Glutamatergic neuron (in vitro differentiated cells): ENCODE measurements around the gene NCK2. TPM values are rescaled to one million over a fixed set of nuclear protein-coding genes. Genes with fewer than 3 reads are reported as not detected.

Experiments used
- DNase-seq: peaks from one replicate; pipeline ENCODE4 v3.0.0; 2022
- H3K27ac Mint-ChIP-seq: one replicate; pipeline ENCODE4 v1.8.0; 2020; ENCODE audit warnings: mild to moderate bottlenecking, mixed read lengths, inconsistent platforms; ENCODE audit not compliant: unreplicated experiment
- H3K27me3 Mint-ChIP-seq: one replicate; pipeline ENCODE4 v1.8.0; 2020; ENCODE audit warnings: mild to moderate bottlenecking, moderate library complexity, mixed read lengths, inconsistent platforms; ENCODE audit not compliant: unreplicated experiment
- H3K36me3 Mint-ChIP-seq: one replicate; pipeline ENCODE4 v1.8.0; 2020; ENCODE audit warnings: mild to moderate bottlenecking, mixed read lengths, inconsistent platforms; ENCODE audit not compliant: unreplicated experiment
- H3K4me1 Mint-ChIP-seq: one replicate; pipeline ENCODE4 v1.8.0; 2020; ENCODE audit warnings: mild to moderate bottlenecking, low read depth, mixed read lengths, inconsistent platforms; ENCODE audit not compliant: unreplicated experiment
- H3K4me3 Mint-ChIP-seq: one replicate; pipeline ENCODE4 v1.8.0; 2020; ENCODE audit warnings: mild to moderate bottlenecking, mixed read lengths, inconsistent platforms; ENCODE audit not compliant: unreplicated experiment
- H3K9me3 Mint-ChIP-seq: one replicate; pipeline ENCODE4 v1.8.0; 2020; ENCODE audit warnings: mild to moderate bottlenecking, moderate library complexity, mixed read lengths, inconsistent platforms; ENCODE audit not compliant: unreplicated experiment
- CTCF ChIP-seq: fragments of 200-600 bp; sonication (generic); IDR thresholded peaks from one replicate; pipeline ENCODE4 v1.5.0; 2021; ENCODE audit not compliant: partially characterized antibody, unreplicated experiment
- total RNA-seq: library from RNA; stranded (reverse); fragmentation: NEBNext Ultra II Directional; extraction: Animal tissue kit (Norgen Biotek cat#: 25700); gene quantifications from one replicate; pipeline ENCODE4 v1.2.1, GENCODE V29; 2021; ENCODE audit not compliant: unreplicated experiment

Gene NCK2
- total RNA-seq, 1 donor from 2014 or later: 82.4 TPM

- Mint-ChIP-seq H3K27me3 (no peaks in the 10 kb centered on the region), H3K9me3 (peaks cover 1% of the 10 kb centered on the region), H3K27ac (no peak overlapping the region), H3K4me3 (no peak overlapping the region), H3K36me3 (no peaks in the 10 kb centered on the region), H3K4me1 (peaks cover 9% of the 10 kb centered on the region)
- no peak for DNase-seq
- no peak for TF ChIP-seq CTCF
Observed at GRCh38 chr2:105711394-105711793, 33.3 kb upstream of the NCK2 start.

GRCh38 chr2:105712166-105712915 lies 32.4 kb upstream of the NCK2 start:
- DNase-seq: no peak
- Mint-ChIP-seq H3K9me3 (peaks cover 1% of the 10 kb centered on the region), H3K27me3 (no peaks in the 10 kb centered on the region), H3K27ac (peak overlapping the region; percentile 6), H3K4me3 (no peak overlapping the region), H3K4me1 (peaks cover 9% of the 10 kb centered on the region), H3K36me3 (no peaks in the 10 kb centered on the region)
- no peak for TF ChIP-seq CTCF

- Mint-ChIP-seq H3K36me3 (no peaks in the 10 kb centered on the region), H3K9me3 (peaks cover 1% of the 10 kb centered on the region), H3K4me1 (peaks cover 9% of the 10 kb centered on the region), H3K27me3 (no peaks in the 10 kb centered on the region), H3K4me3 (no peak overlapping the region), H3K27ac (no peak overlapping the region)
- DNase-seq: no peak
- no peak for TF ChIP-seq CTCF
Observed at GRCh38 chr2:105712981-105713596, 31.6 kb upstream of the NCK2 start.

- H3K9me3 Mint-ChIP-seq: peaks cover 1% of the 10 kb centered on the region
- H3K4me1 Mint-ChIP-seq: peaks cover 9% of the 10 kb centered on the region
- no peak overlapping the region for H3K4me3 Mint-ChIP-seq
- H3K36me3 Mint-ChIP-seq: no peaks in the 10 kb centered on the region
- TF ChIP-seq CTCF: no peak
- H3K27ac Mint-ChIP-seq: no peak overlapping the region
- no peak for DNase-seq
- H3K27me3 Mint-ChIP-seq: no peaks in the 10 kb centered on the region
Observed at GRCh38 chr2:105714141-105714540, 30.6 kb upstream of the NCK2 start.

- no peak overlapping the region for H3K27ac Mint-ChIP-seq
- no peak overlapping the region for H3K4me3 Mint-ChIP-seq
- DNase-seq: no peak
- H3K4me1 Mint-ChIP-seq: no peaks in the 10 kb centered on the region
- peaks cover 4% of the 10 kb centered on the region for H3K9me3 Mint-ChIP-seq
- H3K36me3 Mint-ChIP-seq: no peaks in the 10 kb centered on the region
- no peaks in the 10 kb centered on the region for H3K27me3 Mint-ChIP-seq
- no peak for TF ChIP-seq CTCF
Observed at GRCh38 chr2:105718846-105719481, 25.7 kb upstream of the NCK2 start.
